ENCODE results near the gene GP9.

DNA sequence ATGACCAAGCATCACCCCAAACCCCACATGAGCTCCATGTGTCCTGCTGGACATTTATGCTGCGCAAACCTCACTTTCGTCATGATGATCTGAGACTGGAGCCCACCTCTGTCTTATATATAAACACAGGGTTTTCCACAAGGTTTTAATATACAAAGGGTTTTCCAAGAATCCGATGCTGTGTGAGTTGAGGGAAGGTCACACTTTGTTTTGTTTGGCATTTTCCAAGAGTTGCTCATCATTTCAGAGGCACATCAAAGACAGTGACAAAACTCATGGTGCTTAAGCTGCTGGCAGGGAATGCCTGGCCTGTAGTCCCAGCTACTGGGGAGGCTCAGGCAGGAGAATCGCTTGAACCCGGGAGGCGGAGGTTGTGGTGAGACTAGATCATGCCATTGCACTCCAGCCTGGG, 39.4 kb upstream of the GP9 start:
- TF ChIP-seq, protein P1, sequence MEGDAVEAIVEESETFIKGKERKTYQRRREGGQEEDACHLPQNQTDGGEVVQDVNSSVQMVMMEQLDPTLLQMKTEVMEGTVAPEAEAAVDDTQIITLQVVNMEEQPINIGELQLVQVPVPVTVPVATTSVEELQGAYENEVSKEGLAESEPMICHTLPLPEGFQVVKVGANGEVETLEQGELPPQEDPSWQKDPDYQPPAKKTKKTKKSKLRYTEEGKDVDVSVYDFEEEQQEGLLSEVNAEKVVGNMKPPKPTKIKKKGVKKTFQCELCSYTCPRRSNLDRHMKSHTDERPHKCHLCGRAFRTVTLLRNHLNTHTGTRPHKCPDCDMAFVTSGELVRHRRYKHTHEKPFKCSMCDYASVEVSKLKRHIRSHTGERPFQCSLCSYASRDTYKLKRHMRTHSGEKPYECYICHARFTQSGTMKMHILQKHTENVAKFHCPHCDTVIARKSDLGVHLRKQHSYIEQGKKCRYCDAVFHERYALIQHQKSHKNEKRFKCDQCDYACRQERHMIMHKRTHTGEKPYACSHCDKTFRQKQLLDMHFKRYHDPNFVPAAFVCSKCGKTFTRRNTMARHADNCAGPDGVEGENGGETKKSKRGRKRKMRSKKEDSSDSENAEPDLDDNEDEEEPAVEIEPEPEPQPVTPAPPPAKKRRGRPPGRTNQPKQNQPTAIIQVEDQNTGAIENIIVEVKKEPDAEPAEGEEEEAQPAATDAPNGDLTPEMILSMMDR (IDR thresholded peaks at IDR 0.05): no peak
- no peak for TF ChIP-seq POLR2A (IDR thresholded peaks at IDR 0.05)
